ENCODE measurements around the gene LASP1. TPM values are rescaled to one million over a fixed set of nuclear protein-coding genes. Genes with fewer than 3 reads are reported as not detected.
A peak's percentile ranks its signal among the peaks of the same experiment; 100 is the strongest.

LASP1 gene
- total and polyA plus RNA-seq, 2 experiments from 2014 or later: 48.7 to 173 TPM

GRCh38 chr17:38873640-38874380 is 4.0 kb downstream of the LASP1 start:
- ATAC-seq (no peak), DNase-seq (ENCODE audit: low spot score) (no peak)
- TF ChIP-seq EZH2 (IDR thresholded peaks at IDR 0.05; ENCODE audit: low read depth, unreplicated experiment) (no peak), CREB1 (CRISPR knock-in tag; IDR thresholded peaks at IDR 0.05; ENCODE audit: low read depth) (no peak), EZH2phosphoT487 (IDR thresholded peaks at IDR 0.05; ENCODE audit: unreplicated experiment) (no peak), CTCF (conservative IDR thresholded peaks at IDR 0.05; ENCODE audit: low read depth in 2 of 2) (no peak), ETS1 (IDR thresholded peaks at IDR 0.05) (no peak)
- no peak overlapping the region for H3K4me3 ChIP-seq
- Mint-ChIP-seq H3K27ac (peak overlapping the region; percentile 90), H3K36me3 (ENCODE audit: low read depth) (peaks cover 14% of the 10 kb centered on the region), H3K4me3 (no peak overlapping the region; the same call in 2 of the 3 replicates), H3K4me1 (peaks cover 68% of the 10 kb centered on the region), H3K27me3 (ENCODE audit: insufficient read depth, low read depth, poor library complexity) (peaks cover 18% of the 10 kb centered on the region), H3K9me3 (peaks cover 3% of the 10 kb centered on the region; the same call in 1 of the 3 replicates)
- no peak overlapping the region for H3K27ac ChIP-seq (ENCODE audit: low read depth)
- H3K27me3 ChIP-seq (ENCODE audit: insufficient read depth): no peaks in the 10 kb centered on the region
- H3K4me1 ChIP-seq (ENCODE audit: insufficient read depth): peaks cover 65% of the 10 kb centered on the region
- H3K9me2 ChIP-seq (ENCODE audit: insufficient read depth): no peaks in the 10 kb centered on the region
- 0 out of 2 replicates have a peak, but pooled peaks cover 10% of the 10 kb centered on the region for H3F3A ChIP-seq (replicated peaks; ENCODE audit: low read depth)
- no peak overlapping the region for H2AFZ ChIP-seq
- H3K4me2 ChIP-seq: peak overlapping the region; percentile 38
- H4K20me1 ChIP-seq (replicated peaks; ENCODE audit: insufficient read depth): peaks cover 15% of the 10 kb centered on the region
- peaks cover 80% of the 10 kb centered on the region for H3K79me2 ChIP-seq (replicated peaks; ENCODE audit: insufficient read depth)
- H3K36me3 ChIP-seq (ENCODE audit: insufficient read depth): no peaks in the 10 kb centered on the region

- Mint-ChIP-seq H3K27ac (peak overlapping the region; percentile 78), H3K9me3 (no peaks in the 10 kb centered on the region), H3K27me3 (ENCODE audit: insufficient read depth, low read depth, poor library complexity) (peaks cover 13% of the 10 kb centered on the region), H3K36me3 (ENCODE audit: low read depth) (peaks cover 17% of the 10 kb centered on the region), H3K4me3 (no peak overlapping the region; the same call in 2 of the 3 replicates), H3K4me1 (peaks cover 74% of the 10 kb centered on the region)
- Histone ChIP-seq H3F3A (replicated peaks; ENCODE audit: low read depth) (0 out of 2 replicates have a peak, but pooled peaks cover 10% of the 10 kb centered on the region), H3K27ac (ENCODE audit: low read depth) (0 out of 2 replicates have a peak overlapping the region, but pooled peaks have one; percentile 39), H3K27me3 (ENCODE audit: insufficient read depth) (no peaks in the 10 kb centered on the region), H3K4me2 (0 out of 2 replicates have a peak overlapping the region, but pooled peaks have one; percentile 38), H3K4me3 (no peak overlapping the region), H2AFZ (no peak overlapping the region), H3K9me2 (ENCODE audit: insufficient read depth) (no peaks in the 10 kb centered on the region), H3K36me3 (ENCODE audit: insufficient read depth) (no peaks in the 10 kb centered on the region), H3K79me2 (replicated peaks; ENCODE audit: insufficient read depth) (peaks cover 81% of the 10 kb centered on the region), H4K20me1 (replicated peaks; ENCODE audit: insufficient read depth) (peaks cover 15% of the 10 kb centered on the region), H3K4me1 (ENCODE audit: insufficient read depth) (peaks cover 74% of the 10 kb centered on the region)
- DNase-seq (ENCODE audit: low spot score) (no peak), ATAC-seq (no peak)
- TF ChIP-seq CTCF (conservative IDR thresholded peaks at IDR 0.05; ENCODE audit: low read depth in 2 of 2) (no peak), REST (IDR thresholded peaks at IDR 0.05; ENCODE audit: unreplicated experiment) (no peak), NANOG (IDR thresholded peaks at IDR 0.05; ENCODE audit: borderline replicate concordance) (no peak), EZH2 (IDR thresholded peaks at IDR 0.05; ENCODE audit: low read depth, unreplicated experiment) (no peak), CREB1 (CRISPR knock-in tag; IDR thresholded peaks at IDR 0.05; ENCODE audit: low read depth) (no peak)
These were observed 4.9 kb downstream of the LASP1 start for GRCh38 chr17:38874505-38875400.

All from GM23338 (cell line).